ENCODE measurements around the gene NAA25. TPM values are rescaled to one million over a fixed set of nuclear protein-coding genes. Genes with fewer than 3 reads are reported as not detected.

The NAA25 gene
- total and polyA plus RNA-seq, 2 donors (not counting 3 experiments of a cell fraction or from before 2014, with no cell fraction given) = 5.3 to 25.5 TPM

DNA sequence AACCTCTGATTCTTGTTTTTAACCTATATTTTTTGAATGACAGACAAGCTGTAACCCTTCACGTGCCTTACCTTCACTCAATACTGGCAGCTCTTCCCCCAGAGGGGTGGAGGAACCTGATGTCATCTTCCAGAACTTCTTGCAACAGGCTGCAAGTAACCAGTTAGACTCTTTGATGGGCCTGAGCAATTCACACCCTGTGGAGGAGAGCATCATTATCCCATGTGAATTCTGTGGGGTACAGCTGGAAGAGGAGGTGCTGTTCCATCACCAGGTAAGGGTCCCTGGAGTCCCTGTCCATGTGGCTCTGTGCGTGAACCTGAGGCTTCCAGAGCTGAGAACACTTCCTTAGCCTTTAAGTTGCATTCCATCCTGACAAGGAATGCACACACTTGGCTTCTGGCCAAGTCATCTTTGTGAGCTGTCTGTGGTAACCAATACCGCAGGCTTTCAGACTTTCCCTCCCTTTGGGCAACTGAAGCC lies 39.5 kb upstream of the NAA25 start:
- Histone ChIP-seq H3K36me3 (ENCODE audit: control insufficient read depth in 2 of 2, extremely low read depth in 1 of 2, insufficient read depth in 2 of 2, low read length in 2 of 2) (peaks cover 16 to 24% of the 10 kb centered on the region in 2 experiments), H3K9me3 (replicated peaks; ENCODE audit: control insufficient read depth, insufficient read depth, low read length) (no peaks in the 10 kb centered on the region), H3K9me1 (replicated peaks; ENCODE audit: control insufficient read depth, extremely low read depth, insufficient read depth, low read length) (no peaks in the 10 kb centered on the region), H3K4me3 (replicated peaks in 1 of 3; ENCODE audit: insufficient read depth in 1 of 3, low read depth in 1 of 3, low read length in 3 of 3) (no peak overlapping the region), H3K27me3 (ENCODE audit: control insufficient read depth in 2 of 2, insufficient read depth in 2 of 2, low read length in 2 of 2) (no peaks in the 10 kb centered on the region), H3K4me1 (ENCODE audit: control insufficient read depth, extremely low read depth, insufficient read depth, low read length) (peaks cover 5% of the 10 kb centered on the region), H4K20me1 (replicated peaks; ENCODE audit: control insufficient read depth, extremely low read depth, insufficient read depth, low read length) (no peaks in the 10 kb centered on the region), H3K79me2 (ENCODE audit: control insufficient read depth, insufficient read depth, low read length) (no peaks in the 10 kb centered on the region), H2AFZ (ENCODE audit: low read depth, low read length) (no peak overlapping the region), H3K4me2 (ENCODE audit: insufficient read depth, low read length) (no peak overlapping the region), H3K9ac (replicated peaks; ENCODE audit: extremely low read depth, insufficient read depth, low read length) (no peak overlapping the region), H3K27ac (ENCODE audit: insufficient read depth, low read depth, low read length) (no peak overlapping the region)
- ChIA-PET CTCF (no interaction called here), POLR2A (no interaction called here)
- dilution Hi-C loops (cut with MboI; ENCODE audit: extremely low pct_ligation_motif_present, low sequenced_read_pairs) (no loop called here), intact Hi-C loops (cut with micrococcal nuclease) (no loop called here)
- DNase-seq (ENCODE audit: low read depth, low spot score) = no peak
- no peak for FAIRE-seq
- no peak for TF ChIP-seq POLR2AphosphoS5 (IDR thresholded peaks at IDR 0.05; ENCODE audit: insufficient read depth, low read depth, low read length)
- no peak for TF ChIP-seq GATA2 (IDR thresholded peaks at IDR 0.05; ENCODE audit: insufficient read depth, insufficient read length, low read depth, low read length)
- no peak for TF ChIP-seq JUN (IDR thresholded peaks at IDR 0.05; ENCODE audit: borderline replicate concordance, insufficient read depth, insufficient read length, low read depth)
- BruUV-seq (replicated peaks) = no TSS peak

DNA sequence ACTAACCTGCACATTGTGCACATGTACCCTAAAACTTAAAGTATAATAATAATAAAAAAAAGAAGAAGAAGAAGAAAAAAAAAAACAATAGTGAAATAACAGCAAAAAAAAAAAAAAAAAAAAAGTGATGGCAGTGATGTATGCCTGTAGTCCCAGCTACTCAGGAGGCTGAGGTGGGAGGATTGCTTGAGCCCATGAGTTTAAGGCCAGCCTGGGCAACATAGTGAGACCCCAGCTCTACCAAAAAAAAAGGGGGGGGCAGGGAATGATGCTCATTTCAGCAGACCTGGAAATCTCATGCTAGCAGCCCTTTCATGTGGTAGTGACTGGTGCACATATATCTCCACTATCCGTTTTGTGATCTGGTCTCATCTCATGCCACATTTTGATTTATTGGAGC lies 37.5 kb upstream of the NAA25 start:
- intact Hi-C loops (cut with micrococcal nuclease) = no loop called here
- dilution Hi-C loops (cut with MboI; ENCODE audit: extremely low pct_ligation_motif_present, low sequenced_read_pairs) = no loop called here
- Histone ChIP-seq H3K9me3 (replicated peaks; ENCODE audit: control insufficient read depth, insufficient read depth, low read length) (no peaks in the 10 kb centered on the region), H3K27ac (ENCODE audit: insufficient read depth, low read depth, low read length) (no peak overlapping the region), H3K9ac (replicated peaks; ENCODE audit: extremely low read depth, insufficient read depth, low read length) (no peak overlapping the region), H3K9me1 (replicated peaks; ENCODE audit: control insufficient read depth, extremely low read depth, insufficient read depth, low read length) (no peaks in the 10 kb centered on the region), H4K20me1 (replicated peaks; ENCODE audit: control insufficient read depth, extremely low read depth, insufficient read depth, low read length) (no peaks in the 10 kb centered on the region), H3K27me3 (ENCODE audit: control insufficient read depth in 2 of 2, insufficient read depth in 2 of 2, low read length in 2 of 2) (no peaks in the 10 kb centered on the region), H3K36me3 (ENCODE audit: control insufficient read depth in 2 of 2, extremely low read depth in 1 of 2, insufficient read depth in 2 of 2, low read length in 2 of 2) (peaks cover 15 to 21% of the 10 kb centered on the region in 2 experiments), H3K4me2 (ENCODE audit: insufficient read depth, low read length) (no peak overlapping the region), H3K79me2 (ENCODE audit: control insufficient read depth, insufficient read depth, low read length) (no peaks in the 10 kb centered on the region), H3K4me3 (replicated peaks in 1 of 3; ENCODE audit: insufficient read depth in 1 of 3, low read depth in 1 of 3, low read length in 3 of 3) (no peak overlapping the region), H3K4me1 (ENCODE audit: control insufficient read depth, extremely low read depth, insufficient read depth, low read length) (peaks cover 5% of the 10 kb centered on the region), H2AFZ (ENCODE audit: low read depth, low read length) (no peak overlapping the region)
- no peak for DNase-seq (ENCODE audit: low read depth, low spot score)
- no peak for FAIRE-seq
- no TSS peak for BruUV-seq (replicated peaks)
- POLR2A ChIA-PET = interaction anchor here (0.6 to 0.7 kb wide), 2 partner anchors 248 to 265 kb away, joined by 3 to 4 read pairs; no protein-coding TSS in a partner anchor
- no peak for TF ChIP-seq EZH2 (IDR thresholded peaks at IDR 0.05; ENCODE audit: borderline replicate concordance, low read depth, low read length, severe bottlenecking)
- TF ChIP-seq JUN (IDR thresholded peaks at IDR 0.05; ENCODE audit: borderline replicate concordance, insufficient read depth, insufficient read length, low read depth) = no peak
- TF ChIP-seq, protein P1, sequence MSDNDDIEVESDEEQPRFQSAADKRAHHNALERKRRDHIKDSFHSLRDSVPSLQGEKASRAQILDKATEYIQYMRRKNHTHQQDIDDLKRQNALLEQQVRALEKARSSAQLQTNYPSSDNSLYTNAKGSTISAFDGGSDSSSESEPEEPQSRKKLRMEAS (IDR thresholded peaks at IDR 0.05; ENCODE audit: insufficient read depth, insufficient read length) = no peak
- no peak for TF ChIP-seq FOS (IDR thresholded peaks at IDR 0.05; ENCODE audit: borderline replicate concordance, insufficient read depth, low read length)
- CTCF ChIA-PET = interaction anchor here (1.3 kb wide), 1 partner anchor 16 kb away, joined by 6 read pairs; no protein-coding TSS in a partner anchor

All from endothelial cell of umbilical vein (primary cell).